GM18909 (cell line): ENCODE data around the gene PTRH2.
A peak's percentile ranks its signal among the peaks of the same experiment; 100 is the strongest.

ENCODE experiments used
- ATAC-seq: cut with Tn5 transposase; IDR thresholded peaks from one replicate; pipeline ENCODE4 v1.9.1; 2021; ENCODE audit warnings: mild to moderate bottlenecking; ENCODE audit not compliant: unreplicated experiment, poor library complexity

Gene PTRH2

DNA sequence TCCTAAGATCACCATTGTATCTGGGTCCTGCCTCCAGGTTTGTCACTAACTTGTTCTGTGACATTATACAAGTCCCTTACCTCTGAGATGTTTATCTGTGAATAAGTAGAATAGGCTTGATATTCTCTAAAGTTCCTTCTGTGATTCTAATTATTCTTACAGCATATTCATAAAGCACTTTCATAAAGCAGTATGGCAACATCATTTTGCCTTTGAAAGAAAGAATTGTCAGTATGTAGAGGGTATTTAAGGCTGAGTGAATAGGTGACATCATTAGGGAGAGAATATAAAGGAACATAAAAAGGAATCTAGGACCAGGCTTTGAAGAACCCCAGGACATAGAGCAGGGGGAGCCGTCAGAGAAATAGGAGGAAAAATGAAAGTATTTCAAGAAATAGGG is 15.8 kb upstream of the PTRH2 start:
- no peak for ATAC-seq

DNA sequence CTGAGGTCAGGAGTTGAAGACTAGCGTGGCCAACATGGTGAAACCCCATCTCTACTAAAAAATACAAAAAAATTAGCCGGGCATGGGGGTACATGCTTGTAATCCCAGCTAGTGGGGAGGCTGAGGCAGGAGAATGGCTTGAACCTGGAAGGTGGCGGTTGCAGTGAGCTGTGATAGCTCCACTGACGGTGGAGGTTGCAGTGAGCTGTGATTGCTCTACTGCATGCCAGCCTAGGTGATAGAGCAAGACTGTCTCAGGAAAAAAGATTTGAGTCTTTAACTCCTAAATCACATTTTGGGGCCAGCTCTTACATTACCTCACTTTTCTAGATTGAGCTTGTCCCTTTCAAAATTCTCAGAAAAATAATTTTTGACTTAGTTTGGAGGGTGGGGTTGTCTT is 15.4 kb upstream of the PTRH2 start:
- no peak for ATAC-seq

DNA sequence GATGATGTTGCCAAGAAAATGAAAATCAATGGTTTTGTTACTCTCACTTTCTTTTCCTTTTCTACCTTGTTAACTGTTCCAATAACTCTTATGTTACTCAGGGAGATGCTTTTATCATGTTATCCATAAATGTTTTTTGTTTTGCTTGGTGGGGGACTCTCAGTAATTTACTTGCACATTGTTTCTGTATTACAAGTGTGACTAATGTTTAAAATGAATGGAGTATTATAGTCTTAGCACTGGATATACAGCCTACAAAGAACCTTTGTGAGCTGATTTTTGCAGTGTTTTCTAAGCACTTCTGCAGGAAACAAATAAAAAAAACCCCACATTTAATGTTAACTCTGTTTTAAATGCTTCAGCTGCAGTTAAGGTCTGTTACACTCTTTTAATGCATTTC is 12.3 kb upstream of the PTRH2 start:
- no peak for ATAC-seq

DNA sequence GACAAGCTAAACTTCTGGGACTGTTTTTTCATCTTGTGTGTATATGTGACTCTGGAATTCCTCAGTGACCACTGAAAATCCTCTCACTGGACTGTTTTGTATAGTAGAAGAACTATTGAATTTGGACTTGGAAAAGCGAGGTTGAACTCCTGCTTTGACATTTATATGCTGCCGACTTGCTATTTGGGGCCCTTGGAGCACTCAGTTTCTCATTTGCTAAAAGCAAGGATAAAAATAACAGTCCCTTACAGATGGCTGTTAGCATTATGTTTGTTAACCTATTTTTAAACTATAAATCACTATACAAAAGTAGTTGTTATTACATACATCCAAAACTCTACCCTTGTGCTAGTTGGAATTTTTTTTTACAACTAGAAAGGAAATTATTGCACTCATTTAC is 9.2 kb upstream of the PTRH2 start:
- ATAC-seq, result no peak

DNA sequence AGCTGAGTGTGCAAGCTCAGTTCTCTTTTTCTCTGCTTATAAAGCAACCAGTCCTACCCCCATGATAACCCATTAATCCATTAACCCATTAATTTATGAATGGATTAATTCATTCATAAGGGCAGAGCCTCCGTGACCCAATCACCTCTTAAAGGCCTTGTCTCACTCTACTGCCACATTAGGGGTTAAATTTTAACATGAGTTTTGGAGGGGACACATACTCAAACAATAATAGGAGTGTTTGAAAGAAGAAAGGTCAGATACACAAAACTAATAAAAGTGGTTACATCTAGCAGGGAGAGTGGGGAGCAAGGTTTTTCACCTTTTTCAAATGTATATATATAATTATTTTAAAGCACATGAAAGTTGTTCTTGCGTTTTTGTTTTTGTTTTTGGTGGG is 7.0 kb upstream of the PTRH2 start:
- ATAC-seq, result no peak

DNA sequence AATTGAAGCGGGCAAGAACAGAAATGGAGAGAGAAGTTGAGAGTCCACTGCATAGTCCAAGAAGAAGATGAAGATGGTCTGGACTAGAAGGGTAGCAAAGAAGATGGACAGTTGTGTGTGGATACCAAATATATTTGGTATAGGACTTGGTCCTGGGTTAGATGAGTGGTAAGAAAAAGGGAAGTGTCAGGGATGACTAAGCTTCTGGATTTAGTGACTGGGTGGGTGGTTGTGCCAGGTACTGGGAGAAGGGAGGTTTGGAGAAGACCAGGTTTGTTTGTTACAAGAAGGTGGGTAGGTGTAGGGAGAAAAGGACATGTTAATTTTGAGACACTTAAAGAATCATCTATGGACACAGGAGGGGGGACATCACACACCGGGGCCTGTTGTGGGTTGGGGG is 5.6 kb upstream of the PTRH2 start:
- no peak for ATAC-seq

DNA sequence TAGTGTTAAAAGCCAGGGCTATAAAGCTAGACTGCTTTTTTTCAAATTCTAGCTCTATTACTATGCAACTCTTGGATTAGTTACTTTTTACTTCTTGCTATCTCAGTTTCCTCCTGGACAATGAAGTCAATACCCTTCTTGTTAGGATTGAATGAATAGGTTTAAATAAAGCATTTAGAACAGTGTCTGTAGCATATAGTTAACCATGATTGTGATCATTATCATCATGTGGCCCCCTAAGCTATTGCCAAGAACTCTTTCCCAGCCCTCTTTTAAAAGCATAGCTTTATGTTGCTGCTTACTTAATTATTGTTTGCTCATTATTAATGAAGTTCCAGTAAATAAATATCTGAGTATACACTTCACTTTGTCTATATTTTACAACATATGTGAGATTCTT is 4.7 kb upstream of the PTRH2 start:
- ATAC-seq, result no peak

DNA sequence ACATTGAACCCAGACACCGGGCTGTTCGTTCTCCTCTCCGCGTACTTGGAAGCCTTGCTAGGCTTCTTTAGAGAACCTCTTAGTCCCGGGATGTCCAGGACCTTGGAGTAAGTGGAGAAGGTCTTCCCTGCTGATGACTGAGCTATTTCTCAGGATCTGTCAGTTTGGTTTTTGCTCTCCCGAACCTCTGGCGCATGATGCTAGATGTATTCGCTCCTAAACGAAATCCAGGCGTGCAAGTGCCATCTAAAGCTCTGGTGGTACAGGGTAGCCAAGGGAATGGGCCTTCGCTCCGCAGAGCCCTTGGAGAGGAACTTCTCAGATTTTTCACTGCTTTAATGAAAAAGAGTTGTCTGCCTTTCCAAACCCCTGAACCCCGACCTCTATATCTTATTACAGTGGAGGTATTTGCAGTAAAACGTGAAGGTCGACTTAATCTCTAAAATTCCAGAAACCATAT is 771 bp upstream of the PTRH2 start:
- ATAC-seq, result peak; percentile 4

DNA sequence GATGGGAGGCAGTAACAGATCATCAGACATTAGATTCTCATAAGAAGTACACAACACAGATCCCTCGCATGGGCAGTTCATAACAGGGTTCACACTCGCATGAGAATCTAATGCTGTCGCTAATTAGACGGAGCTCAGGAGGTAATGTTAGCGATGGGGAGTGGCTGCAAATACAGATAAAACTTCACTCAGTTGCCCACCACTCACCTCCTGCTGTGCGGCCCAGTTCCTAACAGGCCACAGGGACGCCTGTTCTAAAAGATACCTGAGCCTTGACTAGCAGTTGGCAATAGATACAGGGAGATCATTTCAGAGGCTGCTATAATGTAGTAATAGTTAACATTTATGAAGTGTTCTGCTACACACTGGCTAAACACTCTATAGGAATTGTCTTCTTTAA is 4.9 kb downstream of the PTRH2 start:
- ATAC-seq, result no peak

DNA sequence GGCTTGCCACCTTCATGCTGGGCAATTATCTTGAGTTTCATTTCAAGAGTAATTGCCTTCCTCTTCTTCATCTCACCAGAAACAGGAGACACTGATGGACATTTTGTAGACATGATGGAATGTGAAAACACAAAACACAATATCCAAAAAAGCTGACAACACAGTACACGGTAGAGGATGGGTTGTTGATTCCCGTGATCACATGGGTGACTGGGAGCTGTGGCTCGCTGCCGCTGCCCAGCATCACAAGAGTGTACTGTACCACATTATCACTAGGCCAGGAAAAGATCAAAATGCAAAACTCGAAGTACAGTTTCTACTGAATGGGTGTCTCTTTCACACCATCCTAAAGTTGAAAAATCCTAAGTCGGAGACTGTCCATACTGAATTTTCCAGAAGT is 7.4 kb downstream of the PTRH2 start:
- ATAC-seq, result no peak

DNA sequence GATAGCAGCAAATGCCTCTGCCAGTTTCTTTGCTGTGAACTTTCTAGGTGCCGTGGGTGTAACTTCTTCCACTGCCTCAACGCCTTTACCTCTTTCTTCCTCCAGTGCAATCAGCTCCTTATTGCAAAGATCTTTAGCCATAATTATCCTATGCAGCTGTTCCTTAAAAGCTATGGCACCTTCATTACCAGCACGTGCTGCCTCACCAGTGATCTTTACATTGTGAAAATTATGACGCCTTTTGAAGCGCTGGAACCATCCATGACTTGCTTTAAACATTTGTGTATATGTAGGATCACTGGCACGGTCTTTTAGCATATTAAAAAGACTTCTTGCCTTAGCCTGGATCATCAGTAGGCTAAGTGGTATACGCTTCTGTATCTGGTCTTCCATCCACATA is 8.0 kb downstream of the PTRH2 start:
- no peak for ATAC-seq

DNA sequence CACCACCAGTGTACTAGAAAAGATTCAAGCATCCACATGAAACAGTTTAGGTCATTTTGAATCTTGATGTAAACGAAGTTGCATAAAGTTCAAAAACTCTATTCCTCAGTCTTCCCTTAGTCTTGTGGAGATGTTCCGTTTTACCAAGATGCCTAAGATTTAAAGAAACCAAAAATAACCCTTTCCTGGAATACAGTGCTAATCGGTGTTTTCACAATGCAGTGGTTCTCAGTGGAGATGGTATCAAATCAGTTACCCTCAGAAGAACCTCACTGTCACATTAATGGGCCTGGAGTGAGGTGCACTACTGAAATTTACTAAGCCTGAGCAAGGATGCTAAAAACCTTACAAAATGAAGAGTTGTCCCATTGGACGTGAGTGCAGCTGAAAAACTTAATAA is 9.1 kb downstream of the PTRH2 start:
- no peak for ATAC-seq

DNA sequence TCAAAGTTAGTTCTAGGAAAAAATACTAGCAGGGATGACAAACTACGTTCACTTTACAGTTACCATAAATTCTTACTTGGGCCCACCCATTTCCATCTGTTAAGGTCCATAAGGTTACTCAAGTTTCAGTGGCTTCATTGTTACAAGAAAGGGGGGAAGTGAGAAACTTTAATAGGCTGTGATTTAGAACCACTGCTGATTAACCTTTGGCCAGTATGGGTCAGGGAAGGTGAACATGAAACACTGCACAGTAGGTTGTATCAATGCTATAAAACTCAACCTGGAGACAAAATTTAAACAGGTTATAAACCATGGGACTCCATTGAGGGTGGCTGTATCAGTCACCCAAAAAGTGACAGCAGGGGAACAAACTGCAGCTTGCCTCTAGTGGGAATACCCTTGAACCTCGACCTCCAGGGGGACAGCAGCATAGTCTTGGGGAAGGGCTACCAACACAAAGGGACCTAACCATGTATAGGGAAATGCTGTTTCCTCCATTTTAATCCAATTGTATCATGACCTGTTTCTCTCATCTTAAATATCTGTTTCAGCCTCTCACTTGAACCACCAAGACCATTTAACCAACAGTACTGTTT is 10.4 kb downstream of the PTRH2 start:
- no peak for ATAC-seq

DNA sequence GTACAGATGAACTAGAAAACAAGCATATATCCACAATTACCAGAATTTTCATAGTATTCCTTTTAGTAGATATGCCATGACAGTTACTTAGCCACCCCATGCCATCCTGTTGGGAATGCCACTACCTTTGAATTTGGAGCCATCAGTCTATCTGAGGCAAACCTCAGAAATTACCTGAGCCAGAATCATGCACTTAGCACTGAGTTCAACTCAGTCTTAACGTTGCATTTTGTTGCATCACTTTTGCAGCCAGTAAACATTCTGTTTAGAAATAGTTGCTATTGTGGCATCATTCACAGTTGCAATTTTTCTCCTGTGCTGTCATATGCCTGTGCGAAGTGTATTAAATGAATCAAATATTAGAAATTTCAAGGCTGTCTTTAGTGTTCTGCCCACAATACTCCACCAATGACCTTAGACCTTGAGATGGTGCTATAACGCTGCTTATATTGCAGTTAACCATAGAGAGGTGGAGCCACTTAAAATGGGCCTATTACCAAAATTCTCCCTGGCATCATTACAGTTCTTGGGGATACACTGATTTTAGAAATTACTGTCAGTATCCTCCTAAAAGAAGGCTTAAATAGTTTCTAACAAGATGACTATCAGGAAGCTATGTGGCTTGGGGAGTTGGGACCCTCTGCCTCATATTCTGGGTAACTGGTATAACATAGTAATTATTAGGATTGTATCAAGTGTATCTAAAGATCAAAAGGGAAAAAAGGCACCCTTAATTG is 11.1 kb downstream of the PTRH2 start:
- ATAC-seq, result no peak

DNA sequence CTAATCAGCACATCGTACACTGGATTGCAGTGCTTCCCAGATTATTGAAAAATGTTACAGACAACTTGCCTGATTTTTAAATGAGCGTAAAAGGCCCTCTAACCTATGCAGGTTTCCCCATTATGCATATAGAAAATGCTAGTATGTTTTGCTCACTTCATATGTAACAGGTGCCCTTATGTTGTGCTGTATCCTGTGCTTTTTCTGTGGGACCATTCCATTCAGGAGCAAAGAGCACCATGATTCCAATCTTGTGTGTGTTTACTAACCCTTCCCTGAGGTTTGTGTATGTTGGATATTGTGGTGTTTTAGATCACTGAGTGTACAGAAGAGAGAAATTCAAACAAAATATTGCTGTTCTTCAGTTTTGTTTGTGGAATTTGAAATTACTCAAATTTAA is 12.9 kb downstream of the PTRH2 start:
- ATAC-seq, result no peak

DNA sequence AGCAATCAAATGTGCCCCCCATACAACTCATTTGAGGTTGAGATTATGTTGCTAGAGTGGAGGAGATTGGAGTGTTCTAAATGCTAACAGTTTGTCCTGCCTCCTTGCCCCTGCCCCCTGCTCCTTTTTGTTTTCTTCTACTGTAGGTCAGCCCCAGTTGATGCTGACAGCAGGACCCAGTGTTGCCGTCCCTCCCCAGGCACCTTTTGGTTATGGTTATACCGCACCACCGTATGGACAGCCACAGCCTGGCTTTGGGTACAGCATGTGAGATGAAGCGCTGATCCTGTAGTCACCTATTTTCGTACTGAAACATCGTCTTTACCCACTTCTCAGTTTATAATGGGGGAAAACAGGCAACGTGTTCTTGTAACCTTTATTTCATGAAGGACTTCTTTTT is 13.6 kb downstream of the PTRH2 start:
- no peak for ATAC-seq

DNA sequence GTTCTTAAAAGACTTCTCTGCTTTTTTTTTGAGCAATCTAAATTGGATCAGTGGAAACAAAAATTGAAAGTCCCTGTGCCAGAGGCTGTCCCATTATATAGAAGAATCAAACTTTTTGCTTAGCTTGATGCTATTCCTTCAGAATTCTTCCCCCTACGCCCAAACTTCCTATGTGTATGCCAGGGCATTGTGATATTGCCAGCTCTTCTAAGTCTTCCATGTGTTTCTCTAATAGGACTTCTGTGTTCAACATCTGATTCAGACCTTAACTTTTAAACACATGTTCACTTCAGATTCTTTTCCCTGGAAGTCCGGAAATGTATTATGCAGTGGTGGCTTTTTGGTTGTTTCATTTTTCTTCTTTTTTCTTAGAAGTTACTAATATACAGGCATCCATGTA is 18.7 kb downstream of the PTRH2 start:
- ATAC-seq, result no peak

DNA sequence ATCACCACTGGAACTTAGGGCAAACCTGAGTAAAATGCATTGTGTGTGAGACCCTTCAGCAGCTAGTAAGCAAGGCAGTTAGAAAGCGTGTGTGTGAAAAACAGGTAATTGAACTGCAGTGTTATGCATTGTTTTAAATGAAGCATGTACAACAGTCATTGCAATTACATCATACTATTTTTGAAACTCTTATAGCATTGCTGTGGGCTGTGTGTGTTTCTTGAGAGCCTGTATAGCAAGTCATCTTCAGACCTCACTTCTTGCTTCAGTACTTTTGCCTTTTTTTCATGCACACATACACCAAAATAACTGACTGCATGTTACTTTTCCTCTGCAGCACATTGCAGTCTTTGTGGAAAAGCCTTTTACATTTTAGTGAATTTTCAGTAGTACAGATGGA is 19.2 kb downstream of the PTRH2 start:
- ATAC-seq, result no peak

DNA sequence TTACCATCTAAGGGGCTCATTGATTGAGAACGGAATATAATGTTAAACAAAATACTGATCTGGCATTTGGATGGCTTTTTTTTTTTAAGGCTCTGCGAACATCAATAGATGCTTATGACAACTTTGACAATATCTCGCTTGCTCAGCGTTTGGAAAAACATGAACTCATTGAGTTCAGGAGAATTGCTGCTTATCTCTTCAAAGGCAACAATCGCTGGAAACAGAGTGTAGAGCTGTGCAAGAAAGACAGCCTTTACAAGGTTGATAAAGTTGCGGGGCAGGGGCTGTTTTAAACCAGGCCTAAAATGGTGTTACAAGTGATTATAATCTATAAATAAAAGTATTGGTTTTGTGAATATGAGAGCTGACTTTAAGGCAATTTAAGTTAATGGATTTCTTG is 22.3 kb downstream of the PTRH2 start:
- no peak for ATAC-seq

DNA sequence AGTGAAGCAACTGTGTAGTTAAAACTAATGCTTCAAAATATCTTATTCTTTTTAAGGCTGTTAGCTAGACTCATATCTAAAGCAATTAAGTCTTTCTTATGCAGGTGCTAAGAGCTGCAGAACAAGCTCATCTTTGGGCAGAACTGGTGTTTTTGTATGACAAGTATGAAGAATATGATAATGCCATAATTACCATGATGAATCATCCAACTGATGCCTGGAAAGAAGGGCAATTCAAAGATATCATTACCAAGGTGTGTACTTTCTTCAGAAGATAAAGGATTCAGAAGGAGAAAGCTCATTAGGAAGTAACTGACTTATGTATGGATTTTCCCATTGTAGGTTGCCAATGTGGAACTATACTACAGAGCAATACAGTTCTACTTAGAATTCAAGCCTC is 23.9 kb downstream of the PTRH2 start:
- ATAC-seq, result no peak

DNA sequence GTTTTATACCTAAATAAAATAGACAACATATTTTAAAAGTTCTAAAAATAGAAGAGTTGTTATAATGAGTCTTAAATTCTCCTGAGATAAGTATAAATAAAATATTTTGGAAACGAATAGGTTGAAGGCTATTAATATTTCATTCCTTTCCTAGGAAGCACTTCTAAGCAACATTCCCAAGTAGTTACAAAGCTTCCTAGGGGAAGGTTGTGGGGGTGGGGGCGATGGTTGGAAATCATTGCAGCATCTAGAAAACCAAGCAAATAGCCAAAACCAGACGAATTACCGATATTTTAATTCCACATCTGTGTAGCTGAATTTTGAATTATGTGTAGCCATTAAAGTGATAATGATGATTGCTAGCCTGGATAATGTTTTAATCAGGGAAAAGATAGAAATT is 26.9 kb downstream of the PTRH2 start:
- ATAC-seq, result no peak

DNA sequence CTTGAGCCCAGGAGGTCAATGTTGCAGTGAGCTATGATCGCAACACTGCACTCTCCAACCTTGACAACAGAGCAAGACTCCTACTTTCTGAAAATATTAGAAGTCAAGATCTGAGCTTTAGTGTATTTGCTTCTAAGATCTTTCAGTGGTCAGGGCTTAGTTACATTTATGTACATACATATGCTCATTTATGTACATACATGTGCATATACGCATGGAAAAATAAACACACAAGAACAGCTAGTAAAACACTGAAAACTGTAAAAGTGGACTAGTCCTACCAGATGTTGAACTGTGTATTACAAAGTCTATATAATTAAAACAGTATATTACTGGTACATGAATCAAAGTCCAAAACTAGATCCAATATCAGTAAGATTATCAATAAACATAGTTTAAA is 28.3 kb downstream of the PTRH2 start:
- no peak for ATAC-seq
